Small intestine (tissue), 7 donors: ENCODE measurements around the gene FZD1. TPM values are rescaled to one million over a fixed set of nuclear protein-coding genes. Genes with fewer than 3 reads are reported as not detected.

ENCODE experiments used
- DNase-seq, 2 donors: peaks; one replicate each; pipeline versions ENCODE4 v3.0.0 to v3.0.0-alpha.2; 2013
- FAIRE-seq: peaks from 2 replicates; lab custom pipeline; 2012; peaks lifted over from hg19 to GRCh38; lab: Jason Lieb, UNC
- H3K27ac ChIP-seq, 3 donors: one replicate each; pipeline ENCODE4 v1.5.1; 2013; ENCODE audit warnings: low read length in 2 of 3, mild to moderate bottlenecking in 2 of 3, control low read depth in 1 of 3, inconsistent platforms in 1 of 3, low read depth in 1 of 3, moderate library complexity in 1 of 3
- H3K27me3 ChIP-seq, 3 donors: one replicate each; pipeline ENCODE4 v1.6.1; 2013; ENCODE audit warnings: low read length in 3 of 3, inconsistent platforms in 1 of 3; ENCODE audit not compliant: control insufficient read depth in 3 of 3, insufficient read depth in 3 of 3
- H3K36me3 ChIP-seq, 3 donors: one replicate each; pipeline ENCODE4 v1.6.1; 2013; ENCODE audit warnings: low read length in 3 of 3, inconsistent platforms in 1 of 3, low read depth in 1 of 3, mild to moderate bottlenecking in 1 of 3, moderate library complexity in 1 of 3; ENCODE audit not compliant: control insufficient read depth in 3 of 3, insufficient read depth in 2 of 3
- H3K4me1 ChIP-seq, 3 donors: one replicate each; pipeline ENCODE4 v1.6.1; 2013; ENCODE audit warnings: low read length in 2 of 3, inconsistent platforms in 1 of 3, low read depth in 1 of 3, mild to moderate bottlenecking in 1 of 3, moderate library complexity in 1 of 3; ENCODE audit not compliant: control insufficient read depth in 3 of 3, insufficient read depth in 2 of 3
- H3K4me3 ChIP-seq, 3 donors: one replicate each; pipeline ENCODE4 v1.5.1; 2013; ENCODE audit warnings: low read length in 3 of 3, control low read depth in 1 of 3, inconsistent platforms in 1 of 3, low read depth in 1 of 3, mild to moderate bottlenecking in 1 of 3, moderate library complexity in 1 of 3
- H3K9me3 ChIP-seq, 2 donors: one replicate each; pipeline ENCODE4 v1.6.1; 2013; ENCODE audit warnings: low read depth in 1 of 2, low read length in 1 of 2; ENCODE audit not compliant: control insufficient read depth in 2 of 2, insufficient read depth in 1 of 2
- WGBS, 3 donors: extraction: QIAGEN DNeasy Blood & Tissue Kit; methylation state at CpG; one replicate each; pipeline ENCODE4 v1.1.7; 2013; 5-methylcytosine and 5-hydroxymethylcytosine counted together
- polyA plus RNA-seq, 4 donors: library from polyadenylated mRNA; stranded (reverse) in 3 of 4; unstranded in 1 of 4; fragments of 200-250 nt in 3 of 4; fragments of 120-200 nt in 1 of 4; gene quantifications; one replicate each; pipeline versions ENCODE4 v1.2.1 to v1.2.3, GENCODE V29; 2013
- donor health status: healthy with polysubstance abuse.
- donor health status: control.
- donor health status: control.
- donor health status: Bipolar disorder and iron deficiency.
- donor health status: healthy.

Gene FZD1
- polyA plus RNA-seq, 4 donors: 1.8 to 12.2 (median 3.4) TPM

GRCh38 chr7:91235211-91235832 is 28.9 kb upstream of the FZD1 start:
- H3K27ac ChIP-seq: no peak overlapping the region
- H3K27me3 ChIP-seq: no peaks in the 10 kb centered on the region
- no peaks in the 10 kb centered on the region for H3K9me3 ChIP-seq
- no peak overlapping the region for H3K4me3 ChIP-seq
- DNase-seq: no peak
- no peaks in the 10 kb centered on the region for H3K36me3 ChIP-seq
- peaks cover 0 to 12% (median 0%) of the 10 kb centered on the region in 3 donors for H3K4me1 ChIP-seq
- 69 to 77% (median 73%) methylated on average over 6 of the region's 6 CpGs for WGBS, 3 donors
- FAIRE-seq: no peak

GRCh38 chr7:91239171-91239604 is 25.0 kb upstream of the FZD1 start:
- Histone ChIP-seq H3K4me3 (no peak overlapping the region), H3K4me1 (peaks cover 0 to 21% (median 0%) of the 10 kb centered on the region in 3 donors), H3K36me3 (no peaks in the 10 kb centered on the region), H3K27ac (no peak overlapping the region), H3K9me3 (no peaks in the 10 kb centered on the region), H3K27me3 (no peaks in the 10 kb centered on the region)
- DNase-seq: peak in 1 of 2 donors; percentile 39
- WGBS, 3 donors: 23 to 42% (median 28%) methylated on average over 2 of the region's 2 CpGs
- no peak for FAIRE-seq

DNA sequence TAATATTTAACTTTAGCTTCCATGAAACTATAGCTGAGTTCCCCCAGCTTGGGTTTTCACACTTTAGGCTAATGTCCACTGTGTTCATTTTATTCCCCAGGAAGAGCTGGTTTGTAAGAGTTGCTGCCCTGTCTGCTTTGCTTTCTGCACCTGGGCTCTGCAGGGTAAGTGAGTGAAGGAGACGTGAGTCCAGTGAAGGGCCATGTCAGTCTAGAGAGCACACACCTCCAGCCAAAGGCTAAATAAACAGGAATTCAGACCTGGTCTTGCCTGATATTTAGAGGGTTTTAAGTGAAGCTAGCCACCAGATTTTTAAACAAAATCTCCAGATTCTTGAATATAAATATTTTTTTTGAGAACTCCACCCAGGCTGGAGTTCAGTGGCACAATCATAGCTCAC is 24.5 kb upstream of the FZD1 start:
- Histone ChIP-seq H3K4me3 (no peak overlapping the region), H3K9me3 (no peaks in the 10 kb centered on the region), H3K27ac (no peak overlapping the region), H3K36me3 (no peaks in the 10 kb centered on the region), H3K4me1 (peaks cover 0 to 21% (median 0%) of the 10 kb centered on the region in 3 donors), H3K27me3 (no peaks in the 10 kb centered on the region)
- FAIRE-seq (no peak), DNase-seq (peak in 1 of 2 donors; percentile 28)
- 29 to 67% (median 46%) methylated on average over 1 of the region's 1 CpG for WGBS, 3 donors

GRCh38 chr7:91240376-91240941 is 23.8 kb upstream of the FZD1 start:
- FAIRE-seq (no peak), DNase-seq (peak; percentile 14 to 51)
- Histone ChIP-seq H3K9me3 (no peaks in the 10 kb centered on the region), H3K4me3 (no peak overlapping the region), H3K4me1 (peaks cover 0 to 21% (median 0%) of the 10 kb centered on the region in 3 donors), H3K27ac (peak overlapping the region in 1 of 3 donors; percentile 29), H3K27me3 (no peaks in the 10 kb centered on the region), H3K36me3 (no peaks in the 10 kb centered on the region)
- 16 to 37% (median 27%) methylated on average over 2 of the region's 2 CpGs for WGBS, 3 donors

DNA sequence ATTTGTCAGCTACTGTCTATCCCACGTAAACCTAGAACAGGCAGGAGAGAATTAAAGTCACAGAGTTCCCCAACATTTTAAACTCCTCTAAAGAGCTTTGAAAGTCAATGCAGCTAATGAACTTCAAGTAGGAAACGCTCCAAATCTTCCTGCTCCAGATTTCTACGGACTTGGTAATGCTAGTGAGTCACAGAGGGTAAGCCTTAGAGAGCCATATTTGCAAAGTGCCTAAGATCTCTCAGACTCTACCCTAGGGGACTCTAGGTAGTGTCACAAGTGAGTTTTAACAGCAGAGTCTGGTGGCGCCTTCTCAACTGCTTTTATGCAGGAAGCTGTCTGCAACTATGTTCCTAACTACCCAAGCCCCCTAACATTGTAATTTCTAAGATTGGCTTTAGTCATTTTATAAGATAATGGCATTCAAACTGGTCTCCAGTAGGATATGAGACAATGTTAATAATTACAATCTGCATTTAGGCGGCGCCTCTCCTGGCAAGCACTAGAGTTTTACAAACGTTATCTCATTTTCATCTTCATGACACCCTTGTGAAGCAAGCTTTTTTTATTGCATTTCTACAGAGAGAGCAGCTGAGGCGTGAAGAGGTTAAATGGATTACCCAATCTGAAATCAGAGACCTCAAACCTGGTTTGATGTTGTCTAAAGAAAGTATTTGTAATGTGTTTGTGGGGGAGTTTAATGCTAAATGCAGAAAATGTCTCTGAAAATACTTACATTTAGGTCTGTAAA is 22.0 kb upstream of the FZD1 start:
- Histone ChIP-seq H3K4me1 (peaks cover 0 to 21% (median 0%) of the 10 kb centered on the region in 3 donors), H3K9me3 (no peaks in the 10 kb centered on the region), H3K27me3 (no peaks in the 10 kb centered on the region), H3K36me3 (no peaks in the 10 kb centered on the region), H3K4me3 (no peak overlapping the region), H3K27ac (no peak overlapping the region)
- 23 to 53% (median 43%) methylated on average over 8 of the region's 8 CpGs for WGBS, 3 donors
- FAIRE-seq (no peak), DNase-seq (peak in 1 of 2 donors; percentile 39)

GRCh38 chr7:91243591-91244301 is 20.5 kb upstream of the FZD1 start:
- FAIRE-seq: no peak
- WGBS, 3 donors: 74 to 83% (median 82%) methylated on average over 6 of the region's 6 CpGs

DNA sequence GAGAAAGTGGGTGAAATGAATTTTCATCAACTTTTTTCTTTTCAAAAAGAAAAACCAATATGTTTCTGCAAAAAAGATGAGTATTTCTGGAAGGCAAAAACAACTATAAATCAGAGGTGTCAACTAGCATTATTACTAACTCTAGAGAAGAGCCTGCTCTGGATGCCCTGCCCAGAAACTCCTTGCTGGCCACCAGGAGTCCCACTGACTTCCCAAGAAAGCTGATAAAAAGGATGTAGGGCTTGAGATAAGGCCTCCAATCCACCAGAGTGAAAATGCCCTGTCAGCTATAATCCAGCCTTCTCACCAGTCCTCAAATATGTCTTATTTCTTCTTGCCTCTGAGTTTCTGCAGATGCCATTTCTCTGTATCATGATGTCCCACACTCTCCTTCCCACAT is 16.7 kb upstream of the FZD1 start:
- Histone ChIP-seq H3K4me1 (peaks cover 0 to under 1% (median 0%) of the 10 kb centered on the region in 3 donors), H3K9me3 (no peaks in the 10 kb centered on the region), H3K27ac (no peak overlapping the region), H3K4me3 (no peak overlapping the region), H3K36me3 (no peaks in the 10 kb centered on the region), H3K27me3 (no peaks in the 10 kb centered on the region)
- FAIRE-seq (no peak), DNase-seq (no peak)

More at GRCh38 chr7:91243591-91244301, 20.5 kb upstream of the FZD1 start:
- Histone ChIP-seq H3K36me3 (no peaks in the 10 kb centered on the region), H3K4me1 (peaks cover 0 to 21% (median 0%) of the 10 kb centered on the region in 3 donors), H3K27me3 (no peaks in the 10 kb centered on the region), H3K9me3 (no peaks in the 10 kb centered on the region), H3K27ac (no peak overlapping the region), H3K4me3 (no peak overlapping the region)
- DNase-seq: no peak

- Histone ChIP-seq H3K27me3 (no peaks in the 10 kb centered on the region), H3K4me3 (no peak overlapping the region), H3K36me3 (no peaks in the 10 kb centered on the region), H3K4me1 (no peaks in the 10 kb centered on the region), H3K9me3 (no peaks in the 10 kb centered on the region), H3K27ac (no peak overlapping the region)
- no peak for FAIRE-seq
- DNase-seq: no peak
- WGBS, 3 donors: 38 to 53% (median 50%) methylated on average over 2 of the region's 2 CpGs
Measured at GRCh38 chr7:91248996-91249395, 15.2 kb upstream of the FZD1 start.
